Tibial nerve (tissue), 3 donors: ENCODE data around the gene TRPM4.

Source experiments
- POLR2A ChIP-seq, 2 donors: fragments of 450-650 bp; IDR thresholded peaks; one replicate each; pipeline ENCODE4 v1.6.1; 2017; ENCODE audit warnings: antibody characterized with exemption in 2 of 2, mild to moderate bottlenecking in 2 of 2, moderate library complexity in 2 of 2
- TF ChIP-seq, protein P1 (sequence below), 5 experiments: fragments of 200-600 bp in 3 of 5; fragments of 450-650 bp in 2 of 5; sonication (generic) in 3 of 5; IDR thresholded peaks; one replicate each; pipeline ENCODE4 v1.5.1; 2016 to 2019; ENCODE audit warnings: antibody characterized with exemption in 5 of 5, mild to moderate bottlenecking in 3 of 5, moderate library complexity in 2 of 5

DNA sequence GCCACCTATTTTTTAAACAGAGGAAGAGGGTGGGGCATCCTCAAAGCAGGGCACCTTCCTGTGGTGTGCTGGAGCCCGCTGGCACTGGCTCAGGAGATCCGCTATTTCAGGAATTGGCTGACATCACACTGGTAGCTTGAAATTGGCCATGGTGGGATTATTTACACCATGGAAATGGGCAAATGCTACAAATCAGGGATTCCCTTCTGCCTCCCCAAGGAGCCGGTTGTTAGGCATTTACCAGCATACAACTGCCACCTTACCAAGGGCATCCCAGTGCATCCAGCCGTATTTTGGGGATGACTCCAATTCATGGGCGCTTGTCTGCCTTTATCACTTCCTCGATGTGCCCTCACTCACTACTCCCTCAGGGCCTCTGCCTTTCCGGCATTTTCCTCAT is 16.6 kb upstream of the TRPM4 start:
- TF ChIP-seq, protein P1, sequence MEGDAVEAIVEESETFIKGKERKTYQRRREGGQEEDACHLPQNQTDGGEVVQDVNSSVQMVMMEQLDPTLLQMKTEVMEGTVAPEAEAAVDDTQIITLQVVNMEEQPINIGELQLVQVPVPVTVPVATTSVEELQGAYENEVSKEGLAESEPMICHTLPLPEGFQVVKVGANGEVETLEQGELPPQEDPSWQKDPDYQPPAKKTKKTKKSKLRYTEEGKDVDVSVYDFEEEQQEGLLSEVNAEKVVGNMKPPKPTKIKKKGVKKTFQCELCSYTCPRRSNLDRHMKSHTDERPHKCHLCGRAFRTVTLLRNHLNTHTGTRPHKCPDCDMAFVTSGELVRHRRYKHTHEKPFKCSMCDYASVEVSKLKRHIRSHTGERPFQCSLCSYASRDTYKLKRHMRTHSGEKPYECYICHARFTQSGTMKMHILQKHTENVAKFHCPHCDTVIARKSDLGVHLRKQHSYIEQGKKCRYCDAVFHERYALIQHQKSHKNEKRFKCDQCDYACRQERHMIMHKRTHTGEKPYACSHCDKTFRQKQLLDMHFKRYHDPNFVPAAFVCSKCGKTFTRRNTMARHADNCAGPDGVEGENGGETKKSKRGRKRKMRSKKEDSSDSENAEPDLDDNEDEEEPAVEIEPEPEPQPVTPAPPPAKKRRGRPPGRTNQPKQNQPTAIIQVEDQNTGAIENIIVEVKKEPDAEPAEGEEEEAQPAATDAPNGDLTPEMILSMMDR (IDR thresholded peaks at IDR 0.05), result no peak
- no peak for TF ChIP-seq POLR2A (IDR thresholded peaks at IDR 0.05)
